PFSK-1 (cell line): ENCODE results near the gene HCN2.

Experiments used
- FOXP2 ChIP-seq: optimal IDR thresholded peaks from 2 replicates; pipeline ENCODE3; 2011; ENCODE audit warnings: borderline replicate concordance, control low read depth, inconsistent platforms; ENCODE audit not compliant: insufficient read depth; ENCODE audit errors: extremely low read length, extremely low read depth
- POLR2AphosphoS5 ChIP-seq: IDR thresholded peaks from 2 replicates; pipeline ENCODE4 v1.6.1; 2012; ENCODE audit warnings: low read depth, mild to moderate bottlenecking, control low read depth, low read length, moderate library complexity
- SIN3A ChIP-seq: IDR thresholded peaks from 2 replicates; pipeline ENCODE4 v1.6.1; 2012; ENCODE audit warnings: mild to moderate bottlenecking, low read length, moderate library complexity, borderline replicate concordance; ENCODE audit not compliant: insufficient read depth
- TAF1 ChIP-seq: IDR thresholded peaks from 2 replicates; pipeline ENCODE4 v1.6.1; 2012; ENCODE audit warnings: low read length, control low read depth, borderline replicate concordance; ENCODE audit not compliant: insufficient read depth
- TF ChIP-seq, protein P1 (sequence below), 2 experiments: IDR thresholded peaks; 2 replicates each; pipeline versions ENCODE4 v1.6.1 to v1.8.0; 2011 to 2012; ENCODE audit warnings: low read depth in 2 of 2, low read length in 2 of 2, control low read depth in 1 of 2, inconsistent platforms in 1 of 2, mild to moderate bottlenecking in 1 of 2, moderate library complexity in 1 of 2; ENCODE audit not compliant: insufficient read depth in 1 of 2

Gene HCN2

DNA sequence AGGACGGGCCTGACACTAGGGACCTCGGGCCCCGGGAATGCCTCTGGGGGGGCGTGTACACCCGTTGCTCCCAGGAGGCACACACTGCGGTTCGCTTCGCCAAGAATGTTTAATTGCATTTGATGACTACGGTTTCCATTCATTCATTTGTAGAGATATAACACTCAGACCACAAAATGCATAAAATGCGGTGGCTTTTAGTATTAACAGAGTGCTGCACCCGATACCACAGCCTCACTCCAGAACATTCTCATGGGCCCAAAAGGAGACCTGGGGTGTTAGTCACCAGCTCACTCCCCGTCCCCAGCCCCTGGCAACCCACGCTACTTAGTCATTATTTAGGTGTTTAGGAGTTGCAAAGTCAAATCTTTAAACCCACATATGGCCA lies 21.8 kb downstream of the HCN2 start:
- no peak for TF ChIP-seq FOXP2
- TF ChIP-seq, protein P1, sequence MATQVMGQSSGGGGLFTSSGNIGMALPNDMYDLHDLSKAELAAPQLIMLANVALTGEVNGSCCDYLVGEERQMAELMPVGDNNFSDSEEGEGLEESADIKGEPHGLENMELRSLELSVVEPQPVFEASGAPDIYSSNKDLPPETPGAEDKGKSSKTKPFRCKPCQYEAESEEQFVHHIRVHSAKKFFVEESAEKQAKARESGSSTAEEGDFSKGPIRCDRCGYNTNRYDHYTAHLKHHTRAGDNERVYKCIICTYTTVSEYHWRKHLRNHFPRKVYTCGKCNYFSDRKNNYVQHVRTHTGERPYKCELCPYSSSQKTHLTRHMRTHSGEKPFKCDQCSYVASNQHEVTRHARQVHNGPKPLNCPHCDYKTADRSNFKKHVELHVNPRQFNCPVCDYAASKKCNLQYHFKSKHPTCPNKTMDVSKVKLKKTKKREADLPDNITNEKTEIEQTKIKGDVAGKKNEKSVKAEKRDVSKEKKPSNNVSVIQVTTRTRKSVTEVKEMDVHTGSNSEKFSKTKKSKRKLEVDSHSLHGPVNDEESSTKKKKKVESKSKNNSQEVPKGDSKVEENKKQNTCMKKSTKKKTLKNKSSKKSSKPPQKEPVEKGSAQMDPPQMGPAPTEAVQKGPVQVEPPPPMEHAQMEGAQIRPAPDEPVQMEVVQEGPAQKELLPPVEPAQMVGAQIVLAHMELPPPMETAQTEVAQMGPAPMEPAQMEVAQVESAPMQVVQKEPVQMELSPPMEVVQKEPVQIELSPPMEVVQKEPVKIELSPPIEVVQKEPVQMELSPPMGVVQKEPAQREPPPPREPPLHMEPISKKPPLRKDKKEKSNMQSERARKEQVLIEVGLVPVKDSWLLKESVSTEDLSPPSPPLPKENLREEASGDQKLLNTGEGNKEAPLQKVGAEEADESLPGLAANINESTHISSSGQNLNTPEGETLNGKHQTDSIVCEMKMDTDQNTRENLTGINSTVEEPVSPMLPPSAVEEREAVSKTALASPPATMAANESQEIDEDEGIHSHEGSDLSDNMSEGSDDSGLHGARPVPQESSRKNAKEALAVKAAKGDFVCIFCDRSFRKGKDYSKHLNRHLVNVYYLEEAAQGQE (IDR thresholded peaks at IDR 0.05; ENCODE audit: insufficient read depth in 1 of 2, low read depth in 2 of 2, low read length in 2 of 2) = no peak
- no peak for TF ChIP-seq POLR2AphosphoS5

DNA sequence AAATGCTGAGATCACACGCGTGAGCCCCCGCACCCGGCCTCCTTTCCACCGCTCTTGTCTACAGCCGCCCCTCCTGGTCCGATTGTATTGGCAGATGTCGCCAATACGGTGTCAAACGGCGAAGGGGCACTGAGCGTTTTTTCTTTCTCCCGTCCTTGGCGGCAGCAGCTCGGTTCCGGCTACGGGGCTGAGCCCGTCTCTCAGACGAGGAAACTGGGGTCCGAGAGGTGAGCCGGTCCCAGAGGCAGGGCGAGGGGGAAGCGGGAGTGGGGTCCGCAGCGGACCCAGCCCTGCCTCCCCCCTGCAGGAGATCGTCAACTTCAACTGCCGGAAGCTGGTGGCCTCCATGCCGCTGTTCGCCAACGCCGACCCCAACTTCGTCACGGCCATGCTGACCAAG lies 23.3 kb downstream of the HCN2 start:
- TF ChIP-seq TAF1 (no peak), POLR2AphosphoS5 (no peak), SIN3A (no peak), FOXP2 (no peak)
- TF ChIP-seq, protein P1 (IDR thresholded peaks at IDR 0.05; ENCODE audit: insufficient read depth in 1 of 2, low read depth in 2 of 2, low read length in 2 of 2) = no peak

DNA sequence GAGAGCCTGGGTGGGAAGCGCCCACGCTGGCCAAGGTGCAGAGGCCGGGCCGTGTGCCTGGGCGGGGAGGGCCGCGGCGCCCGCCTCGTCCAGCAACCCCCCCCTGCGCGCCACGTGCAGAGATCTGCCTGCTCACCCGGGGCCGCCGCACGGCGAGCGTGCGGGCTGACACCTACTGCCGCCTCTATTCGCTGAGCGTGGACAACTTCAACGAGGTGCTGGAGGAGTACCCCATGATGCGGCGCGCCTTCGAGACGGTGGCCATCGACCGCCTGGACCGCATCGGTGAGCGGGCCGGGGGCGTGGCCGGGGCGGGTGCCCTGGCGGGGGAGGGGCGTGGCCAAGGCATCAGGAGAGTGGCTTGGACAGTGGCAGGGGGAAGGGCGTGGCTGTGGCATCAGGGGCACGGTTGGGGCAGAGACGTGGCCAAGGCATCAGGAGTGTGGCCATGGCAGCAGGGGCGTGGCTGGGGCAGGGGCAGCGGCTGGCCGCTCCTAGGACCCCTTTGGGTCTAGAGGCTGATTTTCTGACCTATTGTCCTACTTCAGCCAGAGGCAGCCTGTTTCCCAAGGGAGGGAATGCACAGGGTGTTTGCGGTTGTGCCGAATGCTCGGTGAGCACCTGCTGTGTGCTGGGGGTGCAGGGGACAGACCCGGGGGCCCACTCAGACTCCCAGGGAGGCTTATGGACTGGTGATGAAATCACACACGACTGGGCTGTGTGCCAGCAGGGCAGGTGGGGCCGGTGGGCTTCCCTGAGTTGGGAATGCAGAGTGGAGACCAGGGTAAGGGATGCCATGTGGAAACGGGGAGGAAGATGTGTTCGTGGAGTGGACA lies 24.3 kb downstream of the HCN2 start:
- no peak for TF ChIP-seq POLR2AphosphoS5
- no peak for TF ChIP-seq SIN3A
- no peak for TF ChIP-seq TAF1
- TF ChIP-seq, protein P1 (IDR thresholded peaks at IDR 0.05; ENCODE audit: insufficient read depth in 1 of 2, low read depth in 2 of 2, low read length in 2 of 2) = no peak
- no peak for TF ChIP-seq FOXP2

GRCh38 chr19:615619-616018 lies 25.9 kb downstream of the HCN2 start:
- TF ChIP-seq, protein P1 (IDR thresholded peaks at IDR 0.05; ENCODE audit: insufficient read depth in 1 of 2, low read depth in 2 of 2, low read length in 2 of 2) = no peak
- TF ChIP-seq SIN3A (no peak), TAF1 (no peak), POLR2AphosphoS5 (no peak), FOXP2 (no peak)
